Testis (tissue), 3 donors: ENCODE data around the gene NUP93. TPM values are rescaled to one million over a fixed set of nuclear protein-coding genes. Genes with fewer than 3 reads are reported as not detected.

Experiments
- DNase-seq: peaks from one replicate; pipeline ENCODE4 v3.0.0-alpha.2; 2019
- H3K27ac ChIP-seq, 2 donors: fragments of 200-600 bp; sonication (generic); one replicate each; pipeline ENCODE4 v1.5.1; 2019
- H3K27me3 ChIP-seq: fragments of 200-600 bp; sonication (generic); one replicate; pipeline ENCODE4 v1.5.1; 2019
- H3K36me3 ChIP-seq: fragments of 200-600 bp; sonication (generic); one replicate; pipeline ENCODE4 v1.5.1; 2017; ENCODE audit warnings: low read depth; ENCODE audit errors: missing control alignments
- H3K4me1 ChIP-seq: fragments of 200-600 bp; sonication (generic); one replicate; pipeline ENCODE4 v1.5.1; 2019
- H3K4me3 ChIP-seq, 2 donors: fragments of 200-600 bp; sonication (generic); one replicate each; pipeline ENCODE4 v1.5.1; 2017 to 2019
- H3K9me3 ChIP-seq: fragments of 200-600 bp; sonication (generic); one replicate; pipeline ENCODE4 v1.5.1; 2017
- POLR2A ChIP-seq: fragments of 450-650 bp; IDR thresholded peaks from one replicate; pipeline ENCODE4 v1.6.1; 2017; ENCODE audit warnings: antibody characterized with exemption, mild to moderate bottlenecking, moderate library complexity
- WGBS, 2 donors: methylation state at CpG; one replicate each; pipeline ENCODE4 v1.1.5; 2018; 5-methylcytosine and 5-hydroxymethylcytosine counted together
- intact Hi-C: fragments of 100-400 bp; cut with DNase I; formaldehyde crosslinking; loops from one replicate; pipeline ENCODE4 v1.15.1; 2023; ENCODE audit warnings: low total_unique reads
- polyA plus RNA-seq: library from polyadenylated mRNA; stranded (reverse); fragments of 350-450 nt; fragmentation: Illumina TruSeq; extraction: RNeasy Lipid Tissue Mini Kit (QIAGEN cat#74804); gene quantifications from one replicate; pipeline ENCODE4 v1.2.3, GENCODE V29; 2014; ENCODE audit warnings: low read depth, low replicate concordance; ENCODE audit not compliant: insufficient read depth
- total RNA-seq, 2 donors: library from RNA; depleted of rRNA; stranded (reverse); fragments of >200 nt; gene quantifications; one replicate each; pipeline ENCODE4 v1.2.3, GENCODE V29; 2016
- TF ChIP-seq, protein P1 (sequence below), 3 experiments: fragments of 450-650 bp in 2 of 3; fragments of 200-600 bp in 1 of 3; sonication (generic) in 1 of 3; IDR thresholded peaks; one replicate each; pipeline ENCODE4 v1.5.1; 2016 to 2019; ENCODE audit warnings: antibody characterized with exemption in 3 of 3, mild to moderate bottlenecking in 2 of 3, moderate library complexity in 1 of 3

The NUP93 gene
- total and polyA plus RNA-seq, 3 donors from 2014 or later: 94.2 to 147 (median 102) TPM

DNA sequence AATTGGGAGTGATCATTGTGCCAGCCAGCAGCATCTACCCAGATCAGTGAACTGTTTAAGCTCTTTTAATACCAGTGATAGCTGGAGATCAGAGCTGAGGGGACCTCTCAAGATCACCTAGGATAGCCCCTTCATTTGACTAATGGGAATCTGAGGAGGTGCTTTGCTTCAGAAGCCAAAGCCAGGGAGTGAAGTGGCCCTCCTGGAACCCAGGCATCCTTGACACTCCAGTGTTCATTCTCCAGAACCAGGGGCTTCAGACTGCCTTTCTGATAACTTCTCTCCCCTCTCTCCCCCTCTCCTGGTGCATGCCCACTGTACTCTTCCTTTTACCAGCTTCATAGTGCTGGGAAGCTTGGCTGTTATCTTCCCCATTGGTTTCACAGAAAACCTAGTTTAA is 87.1 kb downstream of the NUP93 start:
- Histone ChIP-seq H3K36me3 (no peaks in the 10 kb centered on the region), H3K4me1 (no peaks in the 10 kb centered on the region), H3K4me3 (no peak overlapping the region), H3K9me3 (no peaks in the 10 kb centered on the region), H3K27me3 (no peaks in the 10 kb centered on the region), H3K27ac (no peak overlapping the region)
- TF ChIP-seq, protein P1, sequence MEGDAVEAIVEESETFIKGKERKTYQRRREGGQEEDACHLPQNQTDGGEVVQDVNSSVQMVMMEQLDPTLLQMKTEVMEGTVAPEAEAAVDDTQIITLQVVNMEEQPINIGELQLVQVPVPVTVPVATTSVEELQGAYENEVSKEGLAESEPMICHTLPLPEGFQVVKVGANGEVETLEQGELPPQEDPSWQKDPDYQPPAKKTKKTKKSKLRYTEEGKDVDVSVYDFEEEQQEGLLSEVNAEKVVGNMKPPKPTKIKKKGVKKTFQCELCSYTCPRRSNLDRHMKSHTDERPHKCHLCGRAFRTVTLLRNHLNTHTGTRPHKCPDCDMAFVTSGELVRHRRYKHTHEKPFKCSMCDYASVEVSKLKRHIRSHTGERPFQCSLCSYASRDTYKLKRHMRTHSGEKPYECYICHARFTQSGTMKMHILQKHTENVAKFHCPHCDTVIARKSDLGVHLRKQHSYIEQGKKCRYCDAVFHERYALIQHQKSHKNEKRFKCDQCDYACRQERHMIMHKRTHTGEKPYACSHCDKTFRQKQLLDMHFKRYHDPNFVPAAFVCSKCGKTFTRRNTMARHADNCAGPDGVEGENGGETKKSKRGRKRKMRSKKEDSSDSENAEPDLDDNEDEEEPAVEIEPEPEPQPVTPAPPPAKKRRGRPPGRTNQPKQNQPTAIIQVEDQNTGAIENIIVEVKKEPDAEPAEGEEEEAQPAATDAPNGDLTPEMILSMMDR (IDR thresholded peaks at IDR 0.05): no peak
- intact Hi-C loops: loop anchor here (10.0 kb wide), 1 partner anchor 952 kb away; no protein-coding TSS in a partner anchor
- DNase-seq: no peak

DNA sequence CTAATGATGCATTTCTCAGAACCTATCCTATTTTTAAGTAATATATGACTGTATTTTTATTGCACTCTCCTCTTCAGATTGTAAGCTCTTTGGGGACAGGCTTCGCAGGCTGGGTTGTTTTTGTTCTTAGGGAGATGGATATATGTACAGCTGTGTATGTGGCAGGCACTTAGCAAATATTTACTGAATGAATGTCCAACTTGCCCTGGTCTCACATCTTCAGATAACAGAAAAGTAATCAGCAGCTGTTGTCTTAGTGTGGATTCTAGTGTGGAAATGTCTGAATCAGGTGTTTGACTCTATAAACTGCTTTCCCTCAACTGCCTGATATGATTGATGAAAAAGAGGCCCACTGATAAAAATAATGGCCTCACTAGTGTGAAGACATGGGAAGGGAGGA is 88.0 kb downstream of the NUP93 start:
- no peaks in the 10 kb centered on the region for H3K4me1 ChIP-seq
- intact Hi-C loops: loop anchor here (10.0 kb wide), 1 partner anchor 953 kb away; no protein-coding TSS in a partner anchor
- no peaks in the 10 kb centered on the region for H3K9me3 ChIP-seq
- no peak overlapping the region for H3K27ac ChIP-seq
- no peak for DNase-seq
- H3K4me3 ChIP-seq: no peak overlapping the region
- WGBS, 2 donors: 97 to 100% methylated on average over 1 of the region's 1 CpG
- TF ChIP-seq POLR2A: no peak
- TF ChIP-seq, protein P1 (IDR thresholded peaks at IDR 0.05): no peak
- H3K36me3 ChIP-seq: no peaks in the 10 kb centered on the region
- H3K27me3 ChIP-seq: no peaks in the 10 kb centered on the region

DNA sequence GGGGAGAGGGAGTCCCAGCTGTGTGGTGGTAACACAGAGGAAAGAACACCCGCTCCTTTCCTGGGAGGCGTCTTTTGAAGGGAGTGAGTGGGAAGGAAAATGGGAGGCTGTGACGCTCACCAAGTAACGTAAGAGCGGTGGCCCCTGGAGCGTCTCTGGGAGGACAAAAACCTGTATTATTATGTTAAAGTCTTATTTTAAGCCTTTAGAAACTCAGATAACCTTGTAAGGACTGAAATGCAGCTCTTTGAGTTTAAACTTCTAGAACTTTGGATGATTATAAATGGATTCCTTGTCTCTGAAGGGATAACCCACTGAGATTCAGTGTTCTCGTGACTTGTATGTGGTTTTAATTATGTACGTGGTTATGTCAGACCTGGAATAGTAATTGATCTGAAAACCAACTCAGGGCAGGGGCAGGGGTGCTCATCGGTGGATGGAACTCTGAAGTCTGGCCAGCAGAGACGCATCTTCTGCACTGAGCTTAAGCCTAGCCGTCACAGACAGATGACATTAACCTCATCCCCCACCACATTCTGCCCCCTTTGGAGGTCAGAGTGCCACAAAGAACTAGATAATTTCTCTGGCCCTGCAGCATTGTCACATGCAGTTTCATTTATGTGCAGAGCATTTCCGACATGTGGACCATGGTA is 93.3 kb downstream of the NUP93 start:
- no peak overlapping the region for H3K4me3 ChIP-seq
- no peaks in the 10 kb centered on the region for H3K9me3 ChIP-seq
- H3K27me3 ChIP-seq: no peaks in the 10 kb centered on the region
- TF ChIP-seq POLR2A: no peak
- TF ChIP-seq, protein P1 (IDR thresholded peaks at IDR 0.05): no peak
- WGBS, 2 donors: 69 to 74% methylated on average over 12 of the region's 12 CpGs
- no peaks in the 10 kb centered on the region for H3K4me1 ChIP-seq
- H3K36me3 ChIP-seq: no peaks in the 10 kb centered on the region
- H3K27ac ChIP-seq: peak overlapping the region in 1 of 2 donors; percentile 57
- intact Hi-C loops: no loop called here
- peak; percentile 28 for DNase-seq

DNA sequence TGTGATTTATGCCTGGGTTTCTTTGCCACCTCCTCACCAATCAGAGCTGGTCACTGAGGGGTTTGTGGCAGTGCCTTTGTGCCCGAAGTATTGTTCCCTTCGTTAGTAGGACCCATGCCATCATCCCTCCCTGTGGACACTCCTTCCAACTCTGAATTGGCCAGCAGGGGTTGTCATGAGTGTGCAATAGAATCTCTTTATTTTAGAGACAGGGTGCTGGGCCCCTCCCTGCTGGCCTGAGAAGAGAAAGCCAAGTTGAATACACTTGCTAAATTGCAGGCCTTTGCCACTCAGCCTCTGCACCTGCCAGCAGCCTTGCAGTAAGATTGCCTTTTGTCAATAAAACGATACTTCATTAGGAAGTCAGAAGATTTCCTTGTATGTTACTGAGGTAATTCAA is 94.4 kb downstream of the NUP93 start:
- DNase-seq: peak; percentile 36
- no peak overlapping the region for H3K4me3 ChIP-seq
- H3K9me3 ChIP-seq: no peaks in the 10 kb centered on the region
- WGBS, 2 donors: 39 to 58% methylated on average over 3 of the region's 3 CpGs
- no peaks in the 10 kb centered on the region for H3K36me3 ChIP-seq
- H3K4me1 ChIP-seq: no peaks in the 10 kb centered on the region
- no peak overlapping the region for H3K27ac ChIP-seq
- intact Hi-C loops: no loop called here
- TF ChIP-seq POLR2A: no peak
- TF ChIP-seq, protein P1 (IDR thresholded peaks at IDR 0.05): no peak
- no peaks in the 10 kb centered on the region for H3K27me3 ChIP-seq

DNA sequence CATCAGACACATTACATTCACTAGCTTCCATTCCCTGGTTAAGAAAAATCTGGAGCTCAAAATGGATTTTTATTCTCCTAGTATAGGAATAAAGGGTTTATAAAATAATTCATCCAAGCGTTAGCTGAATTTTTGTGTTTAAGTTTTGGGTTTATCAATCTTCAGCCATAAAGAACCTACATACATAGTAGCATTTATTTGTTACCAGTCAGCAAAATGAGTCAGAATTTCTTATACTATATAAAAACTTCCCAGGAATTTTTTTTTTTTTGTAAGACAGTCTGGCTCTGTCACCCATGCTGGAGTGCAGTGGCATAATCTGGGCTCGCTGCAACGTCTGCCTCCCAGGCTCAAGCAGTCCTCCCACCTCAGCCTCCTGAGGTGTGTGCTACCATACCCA is 94.9 kb downstream of the NUP93 start:
- H3K9me3 ChIP-seq: no peaks in the 10 kb centered on the region
- H3K4me3 ChIP-seq: no peak overlapping the region
- no peak for DNase-seq
- H3K36me3 ChIP-seq: no peaks in the 10 kb centered on the region
- H3K4me1 ChIP-seq: no peaks in the 10 kb centered on the region
- no peak overlapping the region for H3K27ac ChIP-seq
- no peak for TF ChIP-seq POLR2A
- TF ChIP-seq, protein P1 (IDR thresholded peaks at IDR 0.05): no peak
- intact Hi-C loops: no loop called here
- 74 to 87% methylated on average over 3 of the region's 3 CpGs for WGBS, 2 donors
- H3K27me3 ChIP-seq: no peaks in the 10 kb centered on the region
